ENCODE measurements around the gene RPL22. TPM values are rescaled to one million over a fixed set of nuclear protein-coding genes. Genes with fewer than 3 reads are reported as not detected.

RPL22 gene
- total RNA-seq, 1 experiment from 2014 or later, result 306 TPM

DNA sequence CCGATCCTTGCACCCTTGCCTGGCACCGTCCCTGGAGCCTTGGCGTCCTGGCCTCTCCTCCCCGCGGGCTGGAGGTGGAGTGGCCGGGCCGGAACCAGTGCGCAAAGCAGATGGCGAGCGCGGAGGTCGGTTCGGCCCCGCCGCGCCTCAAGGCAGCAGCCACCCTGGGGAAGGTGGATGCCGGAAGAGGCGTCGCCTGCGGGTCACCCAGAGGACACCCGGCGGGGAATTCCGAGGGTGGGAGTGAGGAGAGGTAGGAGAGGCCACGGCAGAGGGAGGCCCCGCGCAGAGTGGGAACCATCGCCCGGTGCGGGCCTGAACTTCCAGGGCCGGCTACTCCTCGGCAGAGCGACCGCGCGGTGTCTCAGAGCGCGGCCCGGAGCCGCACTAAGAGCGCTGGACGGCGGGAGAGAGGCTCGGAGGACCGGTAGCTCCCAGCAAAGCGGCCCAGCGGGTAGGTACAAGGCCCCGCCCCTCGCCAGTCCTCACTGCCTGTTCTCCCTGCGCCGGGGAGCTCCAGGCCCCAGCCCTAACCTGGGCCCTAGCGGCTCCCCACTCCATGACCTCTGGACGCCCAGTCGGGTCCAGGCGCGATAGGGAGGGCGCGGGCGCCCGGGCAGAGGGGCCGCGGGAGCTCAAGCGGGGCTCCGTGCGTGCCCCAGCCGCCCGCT is 6.6 kb upstream of the RPL22 start, which contains the start of gene RNF207:
Gene RNF207, plus strand, starts transcription at position 271 of the 671 bp plus-strand sequence. CDS start 417 bp downstream, outside the sequence.
- no peak for DNase-seq (ENCODE audit: low read depth)

DNA sequence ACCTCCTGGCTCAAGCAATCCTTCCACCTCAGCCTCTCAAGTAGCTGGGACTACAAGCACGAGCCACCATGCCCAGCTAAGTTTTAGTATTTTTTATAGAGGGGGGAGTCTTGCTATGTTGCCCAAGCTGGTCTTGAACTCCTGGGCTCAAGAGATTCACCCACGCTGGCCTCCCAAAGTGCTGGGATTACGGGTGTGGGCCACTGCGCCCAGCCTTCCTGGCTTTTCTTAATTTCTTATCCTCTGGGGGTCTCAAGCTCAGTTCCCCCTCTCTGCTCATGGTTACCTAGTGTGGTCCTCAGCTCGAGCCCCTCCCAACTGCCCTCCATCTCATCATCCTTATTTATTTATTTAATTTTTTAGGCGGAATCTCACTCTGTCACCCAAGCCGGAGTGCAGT is 2.9 kb upstream of the RPL22 start:
- no peak for DNase-seq (ENCODE audit: low read depth)

DNA sequence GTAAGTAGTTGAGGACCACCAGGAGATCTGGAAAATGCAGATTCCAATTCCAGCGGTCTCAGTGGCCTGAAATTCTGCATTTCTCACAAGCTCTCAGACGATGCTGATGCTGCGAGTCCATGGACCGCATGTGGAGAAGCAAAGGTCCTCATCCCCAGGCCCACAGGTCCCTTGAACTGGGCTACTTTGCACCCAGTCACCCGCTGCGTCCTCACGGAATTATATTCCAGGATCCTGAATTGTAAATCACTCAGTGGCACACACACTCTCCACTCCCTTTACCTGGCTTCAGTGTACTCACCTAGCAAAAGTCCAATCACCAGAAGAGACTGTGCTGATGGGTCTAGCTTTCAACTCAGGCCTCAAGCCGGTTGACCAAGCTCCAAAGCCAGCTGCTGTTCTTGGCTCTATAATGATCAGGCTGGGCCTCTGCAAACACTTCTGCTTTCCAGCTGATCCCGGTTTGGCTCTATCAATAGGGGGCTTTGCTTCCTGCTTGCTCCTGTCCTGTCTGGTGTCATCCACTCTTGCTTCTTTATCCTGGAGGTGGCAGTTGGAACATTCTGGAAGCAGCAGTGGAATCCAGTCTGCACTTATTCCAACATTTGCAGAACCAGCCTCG is 904 bp upstream of the RPL22 start:
- no peak for DNase-seq (ENCODE audit: low read depth)

DNA sequence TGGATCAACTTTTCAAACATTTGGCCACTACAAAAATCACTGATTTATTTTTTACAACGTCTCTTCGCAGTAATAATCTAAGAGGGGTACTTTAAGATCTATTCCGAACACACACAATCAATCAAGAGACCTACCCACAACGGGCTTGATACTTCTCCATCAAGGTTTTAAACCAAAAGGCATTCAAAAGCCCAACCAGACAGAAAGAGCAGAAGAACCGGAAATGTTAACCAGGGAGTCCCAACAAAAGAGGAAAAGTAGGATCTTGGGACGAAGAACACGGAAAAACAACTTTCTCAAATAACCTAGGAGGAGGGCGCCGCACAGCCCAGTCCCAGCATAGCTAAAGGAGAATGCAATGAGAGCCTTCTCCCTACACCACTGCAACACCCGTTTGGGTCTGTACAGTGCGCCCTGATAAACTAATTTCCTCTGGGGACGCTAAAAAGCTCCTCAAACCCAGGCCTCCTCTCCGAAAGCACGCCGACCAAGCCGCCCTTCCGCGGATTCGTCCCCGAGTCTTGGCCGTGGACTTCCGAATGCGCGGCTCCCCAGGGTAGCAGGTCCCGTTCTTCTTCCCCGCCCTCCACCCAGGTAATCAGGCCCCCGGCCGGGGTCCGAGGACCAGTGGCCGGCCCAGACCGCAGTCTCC is 623 bp downstream of the RPL22 start:
- DNase-seq (ENCODE audit: low read depth), result peak; percentile 14

DNA sequence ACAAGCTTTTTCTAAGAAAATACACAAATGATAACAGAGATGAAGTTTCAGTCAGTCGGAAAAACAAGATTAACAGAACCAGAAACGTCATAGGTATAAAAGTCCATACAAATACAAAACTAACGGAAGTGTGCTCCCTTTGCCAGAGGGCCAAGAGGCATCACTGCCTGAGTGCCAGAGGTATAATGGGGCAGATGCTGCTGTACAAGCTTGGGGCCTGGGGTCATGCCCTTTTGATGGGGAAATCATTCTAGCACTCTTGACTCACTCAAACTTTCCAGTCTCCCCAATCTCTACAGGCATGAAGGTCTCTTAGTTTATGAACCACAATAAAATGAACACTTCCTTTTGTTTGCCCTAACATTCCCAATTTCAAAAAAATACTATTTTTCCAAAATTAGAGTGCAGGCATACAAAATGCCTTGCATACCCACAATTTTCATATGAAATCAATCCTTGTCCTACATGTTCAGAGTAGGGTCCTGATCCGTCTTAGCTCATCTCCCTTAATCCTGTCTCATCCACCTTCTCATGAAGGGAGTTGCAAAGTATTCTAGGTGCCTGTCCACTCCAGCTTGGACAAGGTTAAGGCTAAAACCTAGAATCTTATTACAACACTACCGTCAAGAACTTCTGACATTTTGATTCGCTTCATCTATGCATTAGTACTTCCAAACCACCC is 1.5 kb downstream of the RPL22 start:
- DNase-seq (ENCODE audit: low read depth), result no peak

DNA sequence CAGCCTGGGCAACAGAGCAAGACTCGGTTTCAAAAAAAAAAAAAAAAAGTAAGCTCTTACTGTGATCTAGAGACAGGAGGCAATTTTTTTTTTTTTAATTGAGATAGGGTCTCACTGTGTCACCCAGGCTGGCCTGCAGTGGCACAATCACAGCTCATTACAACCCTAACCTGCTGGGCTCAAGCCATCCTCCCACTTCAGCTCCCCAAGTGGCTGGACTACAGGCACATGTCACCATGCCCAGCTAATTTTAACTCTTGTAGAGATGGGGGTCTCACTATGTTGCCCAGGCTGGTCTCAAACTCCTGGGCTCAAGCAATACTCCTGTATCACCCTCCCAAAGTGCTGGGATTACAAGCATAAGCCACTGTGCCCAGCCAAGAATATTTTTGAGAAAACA is 7.4 kb downstream of the RPL22 start:
- no peak for DNase-seq (ENCODE audit: low read depth)

DNA sequence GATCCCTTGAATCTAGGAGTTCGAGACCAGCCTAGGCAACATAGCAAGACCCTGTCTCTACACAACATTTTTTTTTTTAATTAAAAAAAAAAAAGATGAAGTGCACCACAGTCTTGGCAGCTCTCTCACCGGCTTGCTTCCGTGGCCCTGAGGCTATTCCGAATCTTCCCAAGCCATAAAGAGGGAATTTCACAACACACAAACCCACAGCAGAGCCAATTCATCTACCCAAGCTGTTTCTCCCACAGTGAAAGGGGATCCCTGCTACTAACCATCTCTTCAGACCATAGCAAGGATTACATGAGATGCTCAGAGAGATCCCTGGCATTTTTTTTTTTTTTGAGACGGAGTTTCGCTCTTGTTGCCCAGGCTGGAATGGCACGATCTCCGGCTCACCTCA is 10.9 kb downstream of the RPL22 start:
- DNase-seq (ENCODE audit: low read depth), result peak; percentile 73

DNA sequence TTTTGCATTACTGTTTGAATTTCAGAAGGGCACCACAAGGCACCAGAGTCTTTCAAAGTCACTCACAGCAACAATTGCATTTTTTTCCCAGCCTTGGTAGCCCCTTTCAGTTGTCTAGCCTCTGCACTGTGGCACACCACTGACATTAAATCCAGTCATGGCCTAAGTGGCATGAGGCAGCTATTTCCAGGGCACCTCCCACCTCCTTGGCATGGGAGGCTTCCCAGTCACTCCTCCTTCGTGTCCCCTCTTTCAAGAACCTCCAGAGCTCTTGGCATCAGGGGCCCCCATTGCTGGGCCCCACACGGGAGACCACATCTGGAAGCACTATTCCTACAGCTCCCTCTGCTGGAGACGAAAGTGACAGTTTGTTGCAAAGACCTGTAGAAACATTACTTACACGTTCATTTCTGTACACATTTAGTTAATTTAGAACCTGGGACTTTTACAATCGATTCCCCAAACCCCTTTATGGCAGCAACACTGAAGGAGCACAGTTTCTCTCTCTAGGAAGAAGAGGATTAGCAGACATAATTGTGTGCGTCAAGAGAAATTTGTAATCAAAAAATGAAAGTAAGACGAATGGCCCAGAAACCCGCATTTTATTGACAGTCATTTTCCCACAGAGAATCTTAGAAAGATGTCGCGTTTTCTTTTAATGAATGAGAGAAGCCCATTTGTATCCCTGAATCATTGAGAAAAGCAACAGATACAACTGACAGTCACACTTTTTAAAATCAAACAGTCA is 13.6 kb downstream of the RPL22 start:
- peak; percentile 42 for DNase-seq (ENCODE audit: low read depth)

DNA sequence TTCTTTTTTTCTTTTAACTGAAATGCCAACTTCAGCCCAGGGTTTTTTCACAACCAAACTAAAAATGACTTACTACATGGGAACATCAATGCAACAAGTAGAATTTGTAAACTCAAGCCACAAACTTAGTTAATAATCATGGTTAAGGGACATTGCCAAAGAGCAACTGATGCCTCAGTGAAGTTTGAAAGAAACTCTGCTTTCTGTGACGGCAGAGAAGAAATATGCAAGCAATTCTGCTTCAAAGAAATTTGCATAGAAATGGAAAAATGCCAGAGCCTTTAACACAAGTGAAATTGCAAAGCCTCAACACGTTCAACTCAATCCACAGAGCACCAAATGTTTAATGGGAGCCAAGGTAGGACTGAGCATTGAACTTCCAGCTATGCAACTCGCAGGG is 14.2 kb downstream of the RPL22 start:
- no peak for DNase-seq (ENCODE audit: low read depth)

DNA sequence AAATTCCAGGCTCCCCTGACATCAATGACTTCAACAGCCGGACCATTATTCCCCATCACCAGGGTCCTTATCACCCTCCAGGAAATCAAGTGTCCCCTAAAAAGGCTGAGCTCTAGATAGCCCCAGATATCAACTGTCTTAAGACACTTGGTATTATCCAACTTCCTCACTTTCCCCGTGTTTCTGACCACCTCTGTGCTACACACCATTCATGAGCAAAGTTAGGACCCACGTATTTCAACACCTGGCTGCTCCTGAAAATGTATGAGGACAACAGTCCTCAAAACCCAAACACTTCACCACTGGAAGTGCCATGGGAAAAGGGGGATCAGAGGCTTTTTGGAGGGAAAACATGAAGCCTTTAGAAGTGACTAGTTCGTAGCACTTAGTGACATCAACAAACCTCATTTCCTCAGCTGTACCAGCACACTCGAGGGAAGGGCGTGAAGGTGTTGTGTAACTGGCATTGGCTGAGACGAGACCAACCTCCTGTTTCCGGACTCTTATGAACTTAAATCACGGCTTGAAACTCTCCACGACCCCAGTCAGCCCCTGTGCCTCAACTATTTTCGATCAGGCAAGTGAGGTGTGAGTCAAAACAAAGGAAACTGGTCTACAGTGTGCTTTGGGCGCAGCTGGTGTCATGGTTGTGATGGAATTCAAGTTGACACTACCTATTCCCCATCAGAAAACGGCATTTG is 15.2 kb downstream of the RPL22 start:
- DNase-seq (ENCODE audit: low read depth), result no peak

DNA sequence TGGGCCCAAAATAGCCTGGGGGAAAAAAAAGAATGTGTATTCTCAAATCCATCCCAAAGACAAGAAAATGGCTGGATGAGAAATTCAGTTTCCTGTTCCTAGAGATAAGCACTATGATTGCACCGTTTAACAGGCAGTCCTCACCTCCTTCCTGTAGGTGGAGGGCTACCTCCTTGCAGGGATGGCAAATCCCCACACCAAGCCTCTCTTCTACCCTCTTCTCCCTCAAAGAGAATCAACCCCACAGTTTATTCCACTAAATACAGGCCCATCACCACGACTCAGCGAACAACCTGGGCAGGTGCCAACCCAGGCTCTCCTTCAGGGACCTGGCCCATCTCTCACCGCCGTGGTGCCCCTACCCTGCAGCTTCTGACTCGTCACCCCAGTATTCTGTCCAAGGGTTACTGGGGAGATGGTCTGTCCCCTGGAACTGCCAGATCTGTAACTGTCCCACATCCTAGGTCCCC is 15.8 kb downstream of the RPL22 start:
- no peak for DNase-seq (ENCODE audit: low read depth)

DNA sequence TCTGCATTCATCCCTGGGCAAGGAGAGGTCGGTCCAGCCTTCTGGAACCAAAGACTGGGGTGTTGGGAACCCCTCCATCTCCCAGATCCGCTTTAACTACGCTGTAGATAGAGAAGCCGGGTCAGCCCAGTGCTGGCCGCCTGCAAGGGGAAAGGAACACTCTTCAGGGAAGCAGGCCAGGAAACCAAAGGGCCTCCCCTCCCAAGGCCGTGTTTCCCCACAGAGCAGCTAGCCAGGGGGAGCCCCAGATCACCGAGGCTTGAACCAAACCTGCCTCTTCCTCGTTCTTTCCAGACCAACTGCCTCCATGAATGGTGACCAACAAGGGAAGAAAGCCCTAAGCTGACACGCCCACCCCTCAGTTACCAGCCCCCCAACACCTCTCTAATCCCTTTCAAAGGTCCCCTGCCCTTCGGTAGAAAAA is 18.0 kb downstream of the RPL22 start:
- peak; percentile 21 for DNase-seq (ENCODE audit: low read depth)

DNA sequence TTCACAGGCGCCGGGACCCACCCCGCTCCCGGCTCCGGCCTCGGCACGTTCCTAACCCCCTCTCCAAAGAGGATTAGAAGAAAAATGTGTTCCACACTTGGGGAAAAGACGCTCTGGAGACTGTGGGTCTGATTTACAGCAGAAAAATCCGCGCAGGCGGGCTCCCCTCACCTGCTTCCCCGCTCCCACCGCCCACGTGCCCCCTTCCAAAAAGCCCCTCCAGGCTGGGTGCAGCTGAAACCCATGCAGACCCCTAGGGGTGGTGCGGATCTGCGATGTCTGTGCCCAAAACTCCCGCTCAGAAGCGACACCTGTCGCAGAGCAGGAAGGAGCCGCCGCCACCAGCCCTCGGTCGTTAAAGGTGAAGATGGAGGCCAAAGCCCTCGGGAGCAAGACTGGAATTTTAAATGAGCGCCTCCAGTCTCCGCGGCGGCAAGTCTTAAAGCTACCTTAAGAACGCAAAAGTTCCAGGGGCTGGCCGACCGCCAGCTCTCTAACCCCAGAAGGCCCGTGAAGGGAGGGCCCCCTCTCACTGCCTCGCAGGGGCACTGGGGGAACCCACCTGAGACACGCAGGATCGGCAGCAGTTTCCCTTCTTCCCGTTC is 18.6 kb downstream of the RPL22 start:
- no peak for DNase-seq (ENCODE audit: low read depth)

DNA sequence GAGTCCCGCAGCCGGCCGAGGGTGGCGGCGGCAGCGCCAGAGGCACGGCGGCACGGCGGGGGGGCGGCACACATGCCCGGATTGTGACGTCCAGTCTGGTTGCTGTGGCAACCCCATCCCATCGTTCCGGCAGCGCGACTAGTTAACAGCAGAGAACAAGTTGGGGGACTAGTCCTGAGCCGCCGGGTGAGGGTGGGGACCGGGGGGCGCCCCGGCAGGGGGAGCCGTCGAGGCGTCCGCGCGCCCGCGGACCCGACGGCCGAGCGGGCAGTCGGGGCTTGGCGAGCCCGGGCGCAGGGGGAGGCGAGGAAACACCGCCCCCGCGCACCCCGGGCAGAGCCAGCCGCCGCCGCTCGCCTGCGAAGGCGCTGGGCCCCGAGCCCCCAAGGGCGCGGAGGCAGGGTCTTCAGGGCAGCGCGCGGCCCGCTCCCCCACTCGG is 19.1 kb downstream of the RPL22 start, which contains the start of gene CHD5:
Gene CHD5, minus strand, starts transcription at position 54 of the 439 bp plus-strand sequence. CDS start 298 bp downstream, outside the sequence.
- DNase-seq (ENCODE audit: low read depth), result no peak

DNA sequence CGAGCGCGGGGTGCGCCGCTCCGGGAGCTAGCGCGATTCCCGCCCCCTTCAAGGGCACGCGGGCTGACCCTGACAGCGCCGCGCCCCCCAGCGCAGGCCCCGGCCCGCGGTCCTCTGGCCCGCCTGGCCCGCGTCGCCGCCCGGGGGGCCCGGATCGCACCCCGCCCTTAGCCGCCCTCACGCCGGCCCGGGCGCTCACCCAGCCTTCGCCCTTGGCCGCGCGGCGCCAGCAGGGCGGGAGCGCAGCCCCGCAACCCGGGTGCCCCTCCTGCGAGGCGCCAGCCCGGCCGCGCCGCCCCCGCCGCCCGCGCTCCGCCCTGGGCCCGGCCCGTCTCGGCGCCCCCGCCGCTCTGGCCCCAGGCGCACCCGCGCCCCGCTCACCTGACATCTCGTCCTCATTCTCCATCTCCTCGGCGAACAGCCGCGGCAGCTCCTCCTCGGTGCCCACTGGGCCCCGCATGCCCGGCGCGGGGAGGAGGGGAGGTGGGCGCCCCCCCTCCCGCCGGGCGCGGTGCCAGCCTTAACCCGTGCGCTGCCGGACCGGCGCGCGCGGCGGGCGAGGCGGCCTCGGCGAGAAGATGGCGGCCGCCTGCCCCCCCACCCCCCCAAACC is 19.7 kb downstream of the RPL22 start:
- DNase-seq (ENCODE audit: low read depth), result no peak

DNA sequence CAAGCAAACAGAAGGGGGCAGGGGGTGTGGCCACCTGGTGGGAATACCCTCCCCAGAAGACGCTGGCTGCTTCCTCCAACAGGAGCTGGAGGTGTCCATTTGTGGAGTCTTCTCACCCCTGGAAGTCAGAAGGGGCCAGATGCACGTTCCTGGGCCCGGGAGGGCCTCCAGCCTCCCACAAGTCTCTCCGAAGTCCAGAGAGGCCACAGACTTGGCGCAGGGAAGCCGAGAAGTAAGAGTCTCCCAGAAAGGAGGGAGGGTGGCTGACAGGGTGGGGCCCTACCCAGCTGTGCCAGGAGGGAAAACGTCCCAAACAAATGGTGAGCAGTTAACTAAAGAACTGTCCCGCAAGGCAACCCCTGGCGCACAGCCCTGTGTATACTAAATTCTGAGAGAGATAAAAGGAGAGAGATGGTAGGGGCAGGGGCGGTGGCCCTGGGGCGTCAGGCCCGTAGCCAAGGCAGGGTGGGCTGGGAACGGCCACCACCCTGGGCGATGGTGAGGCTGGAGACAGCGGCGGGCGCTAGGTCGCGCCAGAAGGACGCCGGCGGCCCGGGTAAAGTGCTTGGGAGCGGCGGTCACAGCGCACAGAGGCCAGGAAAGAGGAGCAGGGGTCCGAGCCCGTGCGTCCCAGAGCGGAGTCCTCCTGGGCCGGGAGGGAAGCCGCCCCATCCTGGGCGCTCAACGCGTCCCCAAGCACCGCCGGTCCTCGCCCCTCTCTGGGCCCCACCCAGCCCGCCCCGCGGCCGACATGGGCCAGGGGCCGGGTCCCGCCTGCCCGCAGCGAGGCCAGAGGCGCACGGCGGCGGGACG is 20.4 kb downstream of the RPL22 start:
- DNase-seq (ENCODE audit: low read depth), result no peak

DNA sequence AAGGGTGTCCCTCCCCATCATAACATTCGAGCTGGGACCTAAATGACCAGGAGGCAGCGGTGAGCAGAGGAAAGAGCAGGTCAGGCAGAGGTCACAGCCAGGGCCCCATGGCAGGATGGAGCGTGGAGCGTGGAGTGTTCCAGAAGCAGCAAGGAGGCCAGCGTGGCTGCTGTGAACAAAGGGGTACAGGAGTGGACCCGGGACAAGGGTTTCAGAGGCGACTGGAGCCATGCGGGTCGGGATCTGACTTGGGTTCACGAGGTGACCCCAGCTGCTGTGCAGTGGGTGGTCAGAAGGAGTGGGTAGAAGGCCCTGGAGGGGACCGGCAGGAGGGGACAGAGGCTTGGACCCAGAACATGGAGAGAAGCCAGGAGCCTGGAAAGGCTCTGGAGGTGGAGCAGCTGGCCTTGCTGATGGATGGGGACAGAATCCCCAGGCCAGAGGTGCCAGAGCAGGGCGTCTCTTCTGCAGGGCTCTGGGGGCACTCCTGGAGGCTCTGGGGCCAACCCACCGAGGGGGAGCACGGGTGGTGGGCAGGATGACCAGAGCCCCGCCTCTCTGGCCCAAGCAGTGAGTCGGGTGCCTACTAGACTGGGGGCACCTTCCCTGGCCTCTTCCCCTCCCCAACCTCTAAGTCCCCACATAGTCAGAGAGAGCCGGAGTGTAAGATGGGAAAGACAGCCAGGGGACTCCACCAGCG is 21.6 kb downstream of the RPL22 start:
- no peak for DNase-seq (ENCODE audit: low read depth)

DNA sequence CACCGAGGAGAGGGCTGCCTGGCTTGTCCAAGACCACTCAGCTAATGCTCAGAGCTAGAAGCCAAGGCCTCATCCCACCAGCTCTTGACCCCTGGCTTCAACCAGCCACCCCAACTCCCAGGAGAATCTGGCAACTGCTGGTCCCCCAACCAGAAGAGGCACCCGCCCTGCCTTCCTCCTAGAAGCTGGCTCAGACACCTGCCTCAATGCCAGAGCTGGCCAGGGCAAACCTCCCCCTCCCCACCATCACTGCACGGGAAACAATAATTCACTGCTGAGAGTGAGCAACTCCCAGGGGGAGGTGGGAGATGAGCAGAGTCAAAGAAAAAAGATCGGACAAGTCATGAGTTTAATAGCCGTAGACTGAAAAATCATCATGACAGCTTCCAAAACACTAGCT is 22.6 kb downstream of the RPL22 start:
- no peak for DNase-seq (ENCODE audit: low read depth)

Measured in RPMI7951 (cell line).